Pancreas (tissue), 10 donors: Measurements from ENCODE around the gene ROBO1. TPM values are rescaled to one million over a fixed set of nuclear protein-coding genes. Genes with fewer than 3 reads are reported as not detected.

Experiments used
- ATAC-seq, 4 donors: fragments of 200-7000 bp; cut with Tn5 transposase; one replicate each; pipeline versions ENCODE4 v1.8.0 to v1.9.1; 2020; ENCODE audit warnings: mild to moderate bottlenecking in 4 of 4, moderate library complexity in 4 of 4
- DNase-seq, 6 donors: peaks; one replicate each; pipeline ENCODE4 v3.0.0-alpha.2; 2020
- FAIRE-seq: peaks from 2 replicates; lab custom pipeline; 2012; peaks lifted over from hg19 to GRCh38; lab: Jason Lieb, UNC
- H3K27ac ChIP-seq, 4 donors: fragments of 200-600 bp; sonication (generic); 1 replicate in 3 of 4; 2 replicates in 1 of 4; pipeline versions ENCODE4 v1.5.0 to v1.8.0; 2020
- H3K27me3 ChIP-seq, 4 donors: fragments of 200-600 bp; one replicate each; pipeline ENCODE4 v1.8.0; 2021
- H3K36me3 ChIP-seq, 3 donors: fragments of 200-600 bp; sonication (generic) in 1 of 3; one replicate each; pipeline versions ENCODE4 v1.5.0 to v1.8.0; 2020 to 2021
- H3K4me1 ChIP-seq, 3 donors: fragments of 200-600 bp; one replicate each; pipeline ENCODE4 v1.8.0; 2021
- H3K4me3 ChIP-seq, 4 donors: fragments of 200-600 bp; sonication (generic) in 2 of 4; one replicate each; pipeline versions ENCODE4 v1.5.0 to v1.8.0; 2020 to 2021
- H3K9me3 ChIP-seq, 4 donors: fragments of 200-600 bp; one replicate each; pipeline ENCODE4 v1.8.0; 2021
- CTCF ChIP-seq, 4 donors: fragments of 200-600 bp; sonication (generic) in 3 of 4; IDR thresholded peaks; one replicate each; pipeline versions ENCODE4 v1.5.0 to v1.8.0; 2021; ENCODE audit warnings: antibody characterized with exemption in 4 of 4
- WGBS, 2 donors: extraction: QIAGEN DNeasy Blood & Tissue Kit; methylation state at CpG; one replicate each; pipeline ENCODE4 v1.1.7; 2013; 5-methylcytosine and 5-hydroxymethylcytosine counted together
- intact Hi-C, 3 donors: fragments of 100-400 bp; cut with DNase I; formaldehyde crosslinking; loops; one replicate each; pipeline versions ENCODE4 v1.11.1 to v1.14.2; 2022
- polyA plus RNA-seq, 2 donors: library from polyadenylated mRNA; stranded (reverse); fragments of 200-250 nt; gene quantifications; one replicate each; pipeline ENCODE4 v1.2.3, GENCODE V29; 2013
- total RNA-seq, 6 donors: library from RNA; stranded (reverse); fragmentation: NEBNext Ultra II Directional in 4 of 6; extraction: Animal tissue kit (Norgen Biotek cat#: 25700) in 4 of 6; gene quantifications; one replicate each; pipeline versions ENCODE4 v1.2.1 to v1.2.4, GENCODE V29; 2021 to 2023
- donor health status: healthy with polysubstance abuse.
- donor health status: DM: no; HTN: no; CAD: no; lungs with moderate emphysema.
- donor health status: DM: no; HTN: no; CAD: no.
- donor health status: control.
- donor health status: control.
- donor health status: Bipolar disorder and iron deficiency.
- donor health status: DM: yes; HTN: yes; CAD: no.
- donor health status: DM: no; HTN: no; CAD: no.
- donor health status: DM: no; HTN: no; CAD: no.
- donor health status: DM: yes; HTN: yes; CAD: no.

Gene ROBO1
- total and polyA plus RNA-seq, 8 donors = 0.51 to 8.5 (median 2.8) TPM

- intact Hi-C loops = no loop called here
- no peaks in the 10 kb centered on the region for H3K9me3 ChIP-seq
- no peak overlapping the region for H3K4me3 ChIP-seq
- no peak for DNase-seq
- ATAC-seq = no peak
- 53 to 68% methylated on average over 6 of the region's 6 CpGs for WGBS, 2 donors
- no peaks in the 10 kb centered on the region for H3K36me3 ChIP-seq
- no peak overlapping the region for H3K27ac ChIP-seq
- FAIRE-seq = no peak
- H3K4me1 ChIP-seq = no peaks in the 10 kb centered on the region
- H3K27me3 ChIP-seq = no peaks in the 10 kb centered on the region
- TF ChIP-seq CTCF (IDR thresholded peaks at IDR 0.05) = no peak
Observed at GRCh38 chr3:79005084-79005483, 762.7 kb downstream of the ROBO1 start.

- DNase-seq (no peak), ATAC-seq (no peak), FAIRE-seq (no peak)
- no peaks in the 10 kb centered on the region for H3K9me3 ChIP-seq
- H3K27me3 ChIP-seq = no peaks in the 10 kb centered on the region
- no peaks in the 10 kb centered on the region for H3K36me3 ChIP-seq
- no peak for TF ChIP-seq CTCF (IDR thresholded peaks at IDR 0.05)
- 79 to 80% methylated on average over 1 of the region's 1 CpG for WGBS, 2 donors
- no peaks in the 10 kb centered on the region for H3K4me1 ChIP-seq
- no peak overlapping the region for H3K27ac ChIP-seq
- intact Hi-C loops = no loop called here
- H3K4me3 ChIP-seq = no peak overlapping the region
Observed at GRCh38 chr3:79003994-79004393, 763.8 kb downstream of the ROBO1 start.

DNA sequence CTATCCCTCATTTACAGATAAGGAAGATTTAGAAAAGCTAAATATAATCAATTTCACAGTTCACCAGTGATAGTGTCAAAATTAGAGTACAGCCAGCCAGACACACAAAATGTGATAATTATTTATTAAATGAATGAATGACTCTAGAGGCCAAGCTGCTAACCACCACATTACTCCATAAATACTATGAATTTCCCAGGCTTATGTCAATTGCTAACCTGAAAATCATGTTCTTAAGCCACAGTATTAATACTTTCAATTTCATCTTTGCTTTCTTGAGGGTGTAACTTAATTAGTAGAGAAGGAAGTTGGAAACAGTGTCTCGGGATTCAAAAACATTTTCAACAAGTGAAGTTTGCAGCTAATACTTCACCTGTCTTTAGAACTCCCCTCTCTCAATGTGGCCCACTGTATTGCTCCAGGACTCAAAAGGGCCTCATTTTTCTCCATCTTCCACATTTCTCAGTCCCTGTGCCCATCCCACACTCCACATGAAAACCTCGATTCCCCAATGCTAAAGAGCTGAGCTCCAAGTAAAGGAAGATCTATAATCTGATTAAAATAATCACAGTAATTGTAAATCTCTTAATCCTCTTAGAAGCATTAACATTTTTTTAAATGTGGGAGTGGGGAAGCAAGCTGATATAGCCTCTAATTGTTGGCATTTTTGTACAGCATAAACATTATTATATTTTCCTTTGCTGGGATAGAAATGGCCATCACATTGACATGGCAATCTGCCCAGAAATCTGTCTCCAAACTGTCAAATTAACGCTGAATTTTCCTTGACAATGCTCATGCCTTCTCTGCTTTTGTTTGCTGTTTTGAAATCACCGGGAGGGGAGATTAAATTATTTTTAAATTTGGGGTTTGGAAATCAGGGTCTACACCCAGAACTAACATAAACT lies 765.1 kb downstream of the ROBO1 start:
- Histone ChIP-seq H3K4me1 (no peaks in the 10 kb centered on the region), H3K27me3 (no peaks in the 10 kb centered on the region), H3K4me3 (no peak overlapping the region), H3K36me3 (no peaks in the 10 kb centered on the region), H3K9me3 (no peaks in the 10 kb centered on the region), H3K27ac (no peak overlapping the region)
- FAIRE-seq (no peak), DNase-seq (no peak), ATAC-seq (no peak)
- 22 to 39% methylated on average over 4 of the region's 4 CpGs for WGBS, 2 donors
- TF ChIP-seq CTCF (IDR thresholded peaks at IDR 0.05) = no peak
- intact Hi-C loops = no loop called here

GRCh38 chr3:79001255-79001654 lies 766.5 kb downstream of the ROBO1 start:
- intact Hi-C loops = no loop called here
- TF ChIP-seq CTCF (IDR thresholded peaks at IDR 0.05) = no peak
- DNase-seq (no peak), ATAC-seq (no peak), FAIRE-seq (no peak)
- H3K27me3 ChIP-seq = no peaks in the 10 kb centered on the region
- 78 to 79% methylated on average over 3 of the region's 3 CpGs for WGBS, 2 donors
- H3K4me1 ChIP-seq = no peaks in the 10 kb centered on the region
- H3K36me3 ChIP-seq = no peaks in the 10 kb centered on the region
- H3K9me3 ChIP-seq = no peaks in the 10 kb centered on the region
- H3K27ac ChIP-seq = no peak overlapping the region
- H3K4me3 ChIP-seq = no peak overlapping the region

- FAIRE-seq = no peak
- WGBS, 2 donors = 64 to 78% methylated on average over 2 of the region's 2 CpGs
Observed at GRCh38 chr3:78999139-78999538, 768.7 kb downstream of the ROBO1 start.

More at GRCh38 chr3:78999139-78999538, 768.7 kb downstream of the ROBO1 start:
- ATAC-seq (no peak), DNase-seq (no peak)
- H3K9me3 ChIP-seq = no peaks in the 10 kb centered on the region
- no peaks in the 10 kb centered on the region for H3K4me1 ChIP-seq
- intact Hi-C loops = no loop called here
- no peak overlapping the region for H3K27ac ChIP-seq
- H3K4me3 ChIP-seq = no peak overlapping the region
- H3K27me3 ChIP-seq = no peaks in the 10 kb centered on the region
- no peak for TF ChIP-seq CTCF (IDR thresholded peaks at IDR 0.05)
- no peaks in the 10 kb centered on the region for H3K36me3 ChIP-seq
